Kidney (tissue), 14 donors: ENCODE results near the gene GRIK1. TPM values are rescaled to one million over a fixed set of nuclear protein-coding genes. Genes with fewer than 3 reads are reported as not detected.

ENCODE experiments used
- DNase-seq, 5 donors: peaks; one replicate each; pipeline ENCODE4 v3.0.0-alpha.2; 2013 to 2020
- FAIRE-seq: peaks from 2 replicates; lab custom pipeline; 2012; peaks lifted over from hg19 to GRCh38; lab: Jason Lieb, UNC
- H3K27ac ChIP-seq, 2 donors: one replicate each; pipeline ENCODE4 v1.7.0; 2013; ENCODE audit warnings: low read depth in 2 of 2, low read length in 2 of 2, inconsistent platforms in 1 of 2
- H3K27me3 ChIP-seq: one replicate; pipeline ENCODE4 v1.7.1; 2013; ENCODE audit warnings: low read length, inconsistent platforms; ENCODE audit not compliant: control insufficient read depth, insufficient read depth
- H3K36me3 ChIP-seq, 3 donors: one replicate each; pipeline versions ENCODE4 v1.7.0 to v1.7.1; 2013; ENCODE audit warnings: low read length in 3 of 3, control low read depth in 1 of 3, inconsistent platforms in 1 of 3; ENCODE audit not compliant: insufficient read depth in 3 of 3, control insufficient read depth in 2 of 3
- H3K4me1 ChIP-seq, 3 donors: one replicate each; pipeline versions ENCODE4 v1.7.0 to v1.7.1; 2013; ENCODE audit warnings: low read length in 3 of 3, inconsistent platforms in 1 of 3, low read depth in 1 of 3; ENCODE audit not compliant: control insufficient read depth in 2 of 3, insufficient read depth in 2 of 3
- H3K4me3 ChIP-seq, 3 donors: one replicate each; pipeline versions ENCODE4 v1.7.0 to v1.8.1; 2013; ENCODE audit warnings: low read length in 3 of 3, control low read depth in 1 of 3, inconsistent platforms in 1 of 3
- H3K9ac ChIP-seq, 3 donors: one replicate each; pipeline versions ENCODE4 v1.7.0 to v1.7.1; 2013; ENCODE audit warnings: low read length in 3 of 3, control low read depth in 1 of 3, inconsistent platforms in 1 of 3
- H3K9me3 ChIP-seq, 3 donors: one replicate each; pipeline versions ENCODE4 v1.7.0 to v1.7.1; 2013; ENCODE audit warnings: low read length in 3 of 3, control low read depth in 1 of 3, inconsistent platforms in 1 of 3; ENCODE audit not compliant: control insufficient read depth in 2 of 3, insufficient read depth in 1 of 3
- CTCF ChIP-seq: IDR thresholded peaks from 3 replicates; pipeline ENCODE4 v1.5.1; 2012; ENCODE audit warnings: mild to moderate bottlenecking, moderate library complexity, borderline replicate concordance; ENCODE audit not compliant: insufficient read depth; ENCODE audit errors: extremely low read depth
- intact Hi-C: fragments of 100-400 bp; cut with DNase I; formaldehyde crosslinking; loops from one replicate; pipeline ENCODE4 v1.11.1; 2022
- polyA plus RNA-seq: library from polyadenylated mRNA; stranded (reverse); fragments of 350-450 nt; fragmentation: Illumina TruSeq; extraction: RNeasy Lipid Tissue Mini Kit (QIAGEN cat#74804); gene quantifications from one replicate; pipeline ENCODE4 v1.2.3, GENCODE V29; 2014; ENCODE audit warnings: low read depth, low replicate concordance; ENCODE audit not compliant: insufficient read depth
- total RNA-seq: library from RNA; stranded (reverse); fragmentation: NEBNext Ultra II Directional; extraction: Animal tissue kit (Norgen Biotek cat#: 25700); gene quantifications from one replicate; pipeline ENCODE4 v1.2.1, GENCODE V29; 2021
- donor health status: control.
- donor health status: control.
- donor health status: control.
- donor health status: control.
- donor health status: control.
- donor health status: DM: yes; HTN: yes; CAD: no.
- donor health status: Normal renal cell carcinoma (clear cell type).

Gene GRIK1
- total and polyA plus RNA-seq, 2 donors from 2014 or later, result not detected

- Histone ChIP-seq H3K9ac (no peak overlapping the region), H3K9me3 (no peaks in the 10 kb centered on the region), H3K4me1 (no peaks in the 10 kb centered on the region), H3K4me3 (no peak overlapping the region), H3K27ac (no peak overlapping the region), H3K27me3 (no peaks in the 10 kb centered on the region), H3K36me3 (no peaks in the 10 kb centered on the region)
- TF ChIP-seq CTCF, result no peak
- DNase-seq, result no peak
- FAIRE-seq, result no peak
- intact Hi-C loops, result no loop called here
Observed at GRCh38 chr21:29669416-29669815, 270.4 kb downstream of the GRIK1 start.

GRCh38 chr21:29667651-29668050, 272.1 kb downstream of the GRIK1 start:
- H3K27me3 ChIP-seq, result no peaks in the 10 kb centered on the region

GRCh38 chr21:29664615-29665014, 275.2 kb downstream of the GRIK1 start:
- H3K4me1 ChIP-seq, result no peaks in the 10 kb centered on the region
- DNase-seq (no peak), FAIRE-seq (no peak)
- H3K9ac ChIP-seq, result no peak overlapping the region
- H3K36me3 ChIP-seq, result no peaks in the 10 kb centered on the region
- H3K27ac ChIP-seq, result no peak overlapping the region
- intact Hi-C loops, result no loop called here
- H3K27me3 ChIP-seq, result no peaks in the 10 kb centered on the region
- no peaks in the 10 kb centered on the region for H3K9me3 ChIP-seq
- TF ChIP-seq CTCF, result no peak
- H3K4me3 ChIP-seq, result no peak overlapping the region

More at GRCh38 chr21:29667651-29668050, 272.1 kb downstream of the GRIK1 start:
- H3K4me3 ChIP-seq, result no peak overlapping the region
- DNase-seq (no peak), FAIRE-seq (no peak)
- no peak overlapping the region for H3K9ac ChIP-seq
- no peaks in the 10 kb centered on the region for H3K4me1 ChIP-seq
- H3K9me3 ChIP-seq, result no peaks in the 10 kb centered on the region
- TF ChIP-seq CTCF, result no peak
- intact Hi-C loops, result no loop called here
- H3K27ac ChIP-seq, result no peak overlapping the region
- H3K36me3 ChIP-seq, result no peaks in the 10 kb centered on the region
